IMR-90 (cell line): ENCODE measurements around the gene LONP1.

Experiments
- RCOR1 ChIP-seq: IDR thresholded peaks from 2 replicates; pipeline ENCODE4 v1.6.1; 2012; ENCODE audit warnings: mild to moderate bottlenecking, low read length, improper control_type of control experiment; ENCODE audit not compliant: insufficient replicate concordance
- SMC3 ChIP-seq: fragments of 150-350 bp; IDR thresholded peaks from 2 replicates; pipeline ENCODE4 v1.6.1; 2016; ENCODE audit warnings: low read depth, mild to moderate bottlenecking, antibody characterized with exemption, low read length, moderate library complexity
- TF ChIP-seq, protein P1 (sequence below): fragments of 150-350 bp; IDR thresholded peaks from 2 replicates; pipeline ENCODE4 v1.6.1; 2017; ENCODE audit warnings: mild to moderate bottlenecking, antibody characterized with exemption, low read length, low read depth
- TF ChIP-seq, protein P2 (sequence below): conservative IDR thresholded peaks from 2 replicates; pipeline ENCODE4 v1.5.1; 2012; ENCODE audit warnings: mild to moderate bottlenecking, low read depth, low read length, improper control_type of control experiment

DNA sequence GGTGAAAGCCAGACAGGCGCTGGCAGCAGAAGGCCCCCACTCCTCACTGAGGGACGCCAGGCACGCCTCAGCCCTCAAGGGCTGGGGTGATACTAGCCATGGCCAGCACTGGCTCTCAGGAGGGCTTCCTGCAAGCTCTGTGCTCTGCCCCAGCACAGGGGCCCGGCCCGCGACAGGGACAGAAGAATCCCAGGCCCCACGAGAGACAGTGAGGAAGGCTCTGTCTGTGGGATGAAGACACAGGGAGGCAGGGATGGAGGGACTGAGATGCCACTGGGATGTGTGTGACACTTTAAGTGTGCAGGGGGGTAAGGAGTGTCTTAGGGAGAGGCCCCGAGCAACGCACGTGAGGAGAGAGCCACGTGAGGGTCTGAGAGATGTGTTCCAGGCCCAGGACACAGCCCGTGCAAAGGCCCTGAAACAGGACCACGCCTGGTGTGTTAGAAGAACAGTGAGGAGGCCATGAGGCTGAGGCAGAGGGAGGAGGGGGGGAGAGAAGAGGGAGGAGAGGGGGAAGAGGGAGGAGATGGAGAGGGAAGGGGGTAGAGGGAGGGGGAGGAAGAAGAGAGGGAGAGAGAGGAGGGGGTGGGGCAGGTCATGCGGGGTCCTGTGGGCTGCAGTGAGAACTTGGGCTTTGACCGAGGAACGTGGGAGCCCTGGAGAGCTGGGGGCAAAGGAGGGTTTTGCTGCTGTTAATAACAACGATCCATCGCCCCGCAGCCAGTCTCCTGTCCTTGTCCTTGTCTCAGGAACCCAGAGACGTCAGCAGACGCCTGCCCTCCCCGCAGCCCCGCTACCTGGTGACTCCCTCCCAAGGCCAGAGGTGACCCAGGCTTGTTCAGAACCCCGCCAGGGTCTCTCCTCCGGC is 22.7 kb downstream of the LONP1 start:
- TF ChIP-seq RCOR1 (no peak), SMC3 (no peak)
- TF ChIP-seq, protein P1, sequence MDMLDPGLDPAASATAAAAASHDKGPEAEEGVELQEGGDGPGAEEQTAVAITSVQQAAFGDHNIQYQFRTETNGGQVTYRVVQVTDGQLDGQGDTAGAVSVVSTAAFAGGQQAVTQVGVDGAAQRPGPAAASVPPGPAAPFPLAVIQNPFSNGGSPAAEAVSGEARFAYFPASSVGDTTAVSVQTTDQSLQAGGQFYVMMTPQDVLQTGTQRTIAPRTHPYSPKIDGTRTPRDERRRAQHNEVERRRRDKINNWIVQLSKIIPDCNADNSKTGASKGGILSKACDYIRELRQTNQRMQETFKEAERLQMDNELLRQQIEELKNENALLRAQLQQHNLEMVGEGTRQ: no peak
- TF ChIP-seq, protein P2, sequence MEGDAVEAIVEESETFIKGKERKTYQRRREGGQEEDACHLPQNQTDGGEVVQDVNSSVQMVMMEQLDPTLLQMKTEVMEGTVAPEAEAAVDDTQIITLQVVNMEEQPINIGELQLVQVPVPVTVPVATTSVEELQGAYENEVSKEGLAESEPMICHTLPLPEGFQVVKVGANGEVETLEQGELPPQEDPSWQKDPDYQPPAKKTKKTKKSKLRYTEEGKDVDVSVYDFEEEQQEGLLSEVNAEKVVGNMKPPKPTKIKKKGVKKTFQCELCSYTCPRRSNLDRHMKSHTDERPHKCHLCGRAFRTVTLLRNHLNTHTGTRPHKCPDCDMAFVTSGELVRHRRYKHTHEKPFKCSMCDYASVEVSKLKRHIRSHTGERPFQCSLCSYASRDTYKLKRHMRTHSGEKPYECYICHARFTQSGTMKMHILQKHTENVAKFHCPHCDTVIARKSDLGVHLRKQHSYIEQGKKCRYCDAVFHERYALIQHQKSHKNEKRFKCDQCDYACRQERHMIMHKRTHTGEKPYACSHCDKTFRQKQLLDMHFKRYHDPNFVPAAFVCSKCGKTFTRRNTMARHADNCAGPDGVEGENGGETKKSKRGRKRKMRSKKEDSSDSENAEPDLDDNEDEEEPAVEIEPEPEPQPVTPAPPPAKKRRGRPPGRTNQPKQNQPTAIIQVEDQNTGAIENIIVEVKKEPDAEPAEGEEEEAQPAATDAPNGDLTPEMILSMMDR: no peak
